Measurements from ENCODE around the gene RAB6B. TPM values are rescaled to one million over a fixed set of nuclear protein-coding genes. Genes with fewer than 3 reads are reported as not detected.

The RAB6B gene
- total RNA-seq, 1 experiment from 2014 or later = 14.1 TPM

DNA sequence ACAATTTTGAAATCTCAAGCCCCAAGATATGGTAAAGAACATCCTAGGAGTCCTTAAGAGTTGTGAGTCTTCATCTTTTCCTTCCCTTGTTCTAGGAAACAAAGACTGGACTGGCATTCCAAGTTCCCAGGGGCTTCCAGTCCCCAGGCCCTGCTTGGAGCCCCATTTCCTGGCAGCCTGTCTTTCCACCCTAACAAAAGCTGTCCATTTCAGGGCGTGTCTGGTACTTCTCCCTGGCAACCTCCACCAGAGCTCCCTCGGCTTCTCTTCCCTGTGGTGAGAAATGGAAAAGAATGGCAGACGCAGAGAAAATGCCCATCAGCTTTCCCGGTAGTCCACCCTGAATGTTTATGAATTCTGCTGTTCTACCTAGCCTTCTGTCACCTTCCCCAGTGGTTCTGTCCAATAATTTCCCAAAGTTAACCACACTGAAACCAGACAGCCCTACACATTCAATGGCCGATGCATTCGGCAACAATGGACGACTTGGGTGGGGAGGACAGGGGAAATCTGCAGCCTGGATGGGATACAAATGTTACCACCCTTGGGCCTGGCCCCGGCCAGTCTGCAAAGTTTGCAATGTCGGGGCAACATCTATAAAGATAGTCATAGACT lies 6.8 kb downstream of the RAB6B start:
- BruUV-seq (replicated peaks) = no TSS peak
- H3K9ac ChIP-seq (ENCODE audit: low read length) = no peak overlapping the region
- intact Hi-C loops (cut with micrococcal nuclease) = no loop called here
- no peaks in the 10 kb centered on the region for H3K36me3 ChIP-seq (ENCODE audit: control insufficient read depth in 1 of 2, insufficient read depth in 2 of 2, low read length in 2 of 2)
- CTCF ChIA-PET = no interaction called here
- H3K4me3 ChIP-seq (replicated peaks in 1 of 2; ENCODE audit: low read depth in 1 of 2, low read length in 2 of 2) = no peak overlapping the region
- ATAC-seq = no peak
- no peaks in the 10 kb centered on the region for H4K20me1 ChIP-seq (ENCODE audit: insufficient read depth)
- POLR2A ChIA-PET = no interaction called here
- no peaks in the 10 kb centered on the region for H3K9me2 ChIP-seq (ENCODE audit: insufficient read depth)
- H3K4me2 ChIP-seq (ENCODE audit: low read length) = no peak overlapping the region
- no peak overlapping the region for H2AFZ ChIP-seq (ENCODE audit: low read depth, low read length, poor library complexity, severe bottlenecking)
- H3K79me2 ChIP-seq (ENCODE audit: insufficient read depth, low read length) = no peaks in the 10 kb centered on the region
- no peaks in the 10 kb centered on the region for H3K9me3 ChIP-seq (ENCODE audit: control insufficient read depth in 1 of 2, insufficient read depth in 1 of 2, low read depth in 1 of 2, low read length in 2 of 2)
- no peaks in the 10 kb centered on the region; a peak in 1 of 4 replicates for H3K4me1 ChIP-seq (ENCODE audit: control insufficient read depth in 1 of 2, insufficient read depth in 2 of 2, low read length in 2 of 2)
- no peak for DNase-seq (ENCODE audit: low read depth, low spot score)
- no peak for TF ChIP-seq EZH2phosphoT487 (IDR thresholded peaks at IDR 0.05; ENCODE audit: borderline replicate concordance)
- no peak for TF ChIP-seq SP1 (IDR thresholded peaks at IDR 0.05; ENCODE audit: low read depth)
- no peak for TF ChIP-seq RAD21 (IDR thresholded peaks at IDR 0.05; ENCODE audit: low read depth)
- TF ChIP-seq, protein P1, sequence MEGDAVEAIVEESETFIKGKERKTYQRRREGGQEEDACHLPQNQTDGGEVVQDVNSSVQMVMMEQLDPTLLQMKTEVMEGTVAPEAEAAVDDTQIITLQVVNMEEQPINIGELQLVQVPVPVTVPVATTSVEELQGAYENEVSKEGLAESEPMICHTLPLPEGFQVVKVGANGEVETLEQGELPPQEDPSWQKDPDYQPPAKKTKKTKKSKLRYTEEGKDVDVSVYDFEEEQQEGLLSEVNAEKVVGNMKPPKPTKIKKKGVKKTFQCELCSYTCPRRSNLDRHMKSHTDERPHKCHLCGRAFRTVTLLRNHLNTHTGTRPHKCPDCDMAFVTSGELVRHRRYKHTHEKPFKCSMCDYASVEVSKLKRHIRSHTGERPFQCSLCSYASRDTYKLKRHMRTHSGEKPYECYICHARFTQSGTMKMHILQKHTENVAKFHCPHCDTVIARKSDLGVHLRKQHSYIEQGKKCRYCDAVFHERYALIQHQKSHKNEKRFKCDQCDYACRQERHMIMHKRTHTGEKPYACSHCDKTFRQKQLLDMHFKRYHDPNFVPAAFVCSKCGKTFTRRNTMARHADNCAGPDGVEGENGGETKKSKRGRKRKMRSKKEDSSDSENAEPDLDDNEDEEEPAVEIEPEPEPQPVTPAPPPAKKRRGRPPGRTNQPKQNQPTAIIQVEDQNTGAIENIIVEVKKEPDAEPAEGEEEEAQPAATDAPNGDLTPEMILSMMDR (IDR thresholded peaks at IDR 0.05 in 2 of 3, conservative IDR thresholded peaks at IDR 0.05 in 1 of 3; ENCODE audit: borderline replicate concordance in 1 of 3, insufficient read depth in 1 of 3, low read depth in 2 of 3, low read length in 2 of 3) = no peak
- TF ChIP-seq, protein P2, sequence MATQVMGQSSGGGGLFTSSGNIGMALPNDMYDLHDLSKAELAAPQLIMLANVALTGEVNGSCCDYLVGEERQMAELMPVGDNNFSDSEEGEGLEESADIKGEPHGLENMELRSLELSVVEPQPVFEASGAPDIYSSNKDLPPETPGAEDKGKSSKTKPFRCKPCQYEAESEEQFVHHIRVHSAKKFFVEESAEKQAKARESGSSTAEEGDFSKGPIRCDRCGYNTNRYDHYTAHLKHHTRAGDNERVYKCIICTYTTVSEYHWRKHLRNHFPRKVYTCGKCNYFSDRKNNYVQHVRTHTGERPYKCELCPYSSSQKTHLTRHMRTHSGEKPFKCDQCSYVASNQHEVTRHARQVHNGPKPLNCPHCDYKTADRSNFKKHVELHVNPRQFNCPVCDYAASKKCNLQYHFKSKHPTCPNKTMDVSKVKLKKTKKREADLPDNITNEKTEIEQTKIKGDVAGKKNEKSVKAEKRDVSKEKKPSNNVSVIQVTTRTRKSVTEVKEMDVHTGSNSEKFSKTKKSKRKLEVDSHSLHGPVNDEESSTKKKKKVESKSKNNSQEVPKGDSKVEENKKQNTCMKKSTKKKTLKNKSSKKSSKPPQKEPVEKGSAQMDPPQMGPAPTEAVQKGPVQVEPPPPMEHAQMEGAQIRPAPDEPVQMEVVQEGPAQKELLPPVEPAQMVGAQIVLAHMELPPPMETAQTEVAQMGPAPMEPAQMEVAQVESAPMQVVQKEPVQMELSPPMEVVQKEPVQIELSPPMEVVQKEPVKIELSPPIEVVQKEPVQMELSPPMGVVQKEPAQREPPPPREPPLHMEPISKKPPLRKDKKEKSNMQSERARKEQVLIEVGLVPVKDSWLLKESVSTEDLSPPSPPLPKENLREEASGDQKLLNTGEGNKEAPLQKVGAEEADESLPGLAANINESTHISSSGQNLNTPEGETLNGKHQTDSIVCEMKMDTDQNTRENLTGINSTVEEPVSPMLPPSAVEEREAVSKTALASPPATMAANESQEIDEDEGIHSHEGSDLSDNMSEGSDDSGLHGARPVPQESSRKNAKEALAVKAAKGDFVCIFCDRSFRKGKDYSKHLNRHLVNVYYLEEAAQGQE (IDR thresholded peaks at IDR 0.05; ENCODE audit: low read depth) = no peak
- TF ChIP-seq FOSL1 (IDR thresholded peaks at IDR 0.05; ENCODE audit: low read depth) = no peak
- TF ChIP-seq ZFX (IDR thresholded peaks at IDR 0.05) = no peak
- TF ChIP-seq EZH2 (IDR thresholded peaks at IDR 0.05) = no peak
- TF ChIP-seq JUND (IDR thresholded peaks at IDR 0.05) = no peak
- TF ChIP-seq YY1 (IDR thresholded peaks at IDR 0.05; ENCODE audit: extremely low read depth, insufficient replicate concordance, low read depth, low read length) = no peak
- TF ChIP-seq MAX (IDR thresholded peaks at IDR 0.05) = no peak
- no peak for TF ChIP-seq EGR1 (IDR thresholded peaks at IDR 0.05; ENCODE audit: low read depth)
- TF ChIP-seq CBX3 (IDR thresholded peaks at IDR 0.05; ENCODE audit: low read depth) = no peak
- TF ChIP-seq SRF (IDR thresholded peaks at IDR 0.05; ENCODE audit: low read depth) = no peak
- TF ChIP-seq, protein P3, sequence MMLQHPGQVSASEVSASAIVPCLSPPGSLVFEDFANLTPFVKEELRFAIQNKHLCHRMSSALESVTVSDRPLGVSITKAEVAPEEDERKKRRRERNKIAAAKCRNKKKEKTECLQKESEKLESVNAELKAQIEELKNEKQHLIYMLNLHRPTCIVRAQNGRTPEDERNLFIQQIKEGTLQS (IDR thresholded peaks at IDR 0.05) = no peak
- no peak for TF ChIP-seq CEBPB (IDR thresholded peaks at IDR 0.05; ENCODE audit: low read depth)
- no peak for TF ChIP-seq ZNF274 (IDR thresholded peaks at IDR 0.05; ENCODE audit: low read depth, low read length)
- TF ChIP-seq SIN3A (IDR thresholded peaks at IDR 0.05; ENCODE audit: low read depth) = no peak
- no peak for TF ChIP-seq ZBTB33 (IDR thresholded peaks at IDR 0.05; ENCODE audit: extremely low read depth, insufficient replicate concordance, low read length)
- H3K27me3 ChIP-seq (ENCODE audit: insufficient read depth, low read length) = no peaks in the 10 kb centered on the region
- no peak overlapping the region for H3K27ac ChIP-seq (ENCODE audit: low read depth, low read length)
- RAD21 ChIA-PET (ENCODE audit: low non-redundant PET in 1 of 2, low total read pairs in 2 of 2, uncharacterized antibody in 2 of 2, unreplicated experiment in 2 of 2) = no interaction called here

Measured in HCT116 (cell line).